Stimulated activated CD8-positive, alpha-beta memory T cell treated with anti-CD3 and anti-CD28 coated beads, Interleukin-15, amount 100 ng/mL, for 4 hours (primary cell): Measurements from ENCODE around the gene NPIPA2.
"Not testable (repeated sequence)": the region's sequence is repeated elsewhere in the genome, so short reads cannot be mapped to it uniquely, and the experiment has no call there.

Experiments used
- DNase-seq, 2 donors: peaks; one replicate each; pipeline ENCODE4 v3.0.0-alpha.2; 2020; ENCODE audit warnings: low read depth in 2 of 2

NPIPA2 gene

DNA sequence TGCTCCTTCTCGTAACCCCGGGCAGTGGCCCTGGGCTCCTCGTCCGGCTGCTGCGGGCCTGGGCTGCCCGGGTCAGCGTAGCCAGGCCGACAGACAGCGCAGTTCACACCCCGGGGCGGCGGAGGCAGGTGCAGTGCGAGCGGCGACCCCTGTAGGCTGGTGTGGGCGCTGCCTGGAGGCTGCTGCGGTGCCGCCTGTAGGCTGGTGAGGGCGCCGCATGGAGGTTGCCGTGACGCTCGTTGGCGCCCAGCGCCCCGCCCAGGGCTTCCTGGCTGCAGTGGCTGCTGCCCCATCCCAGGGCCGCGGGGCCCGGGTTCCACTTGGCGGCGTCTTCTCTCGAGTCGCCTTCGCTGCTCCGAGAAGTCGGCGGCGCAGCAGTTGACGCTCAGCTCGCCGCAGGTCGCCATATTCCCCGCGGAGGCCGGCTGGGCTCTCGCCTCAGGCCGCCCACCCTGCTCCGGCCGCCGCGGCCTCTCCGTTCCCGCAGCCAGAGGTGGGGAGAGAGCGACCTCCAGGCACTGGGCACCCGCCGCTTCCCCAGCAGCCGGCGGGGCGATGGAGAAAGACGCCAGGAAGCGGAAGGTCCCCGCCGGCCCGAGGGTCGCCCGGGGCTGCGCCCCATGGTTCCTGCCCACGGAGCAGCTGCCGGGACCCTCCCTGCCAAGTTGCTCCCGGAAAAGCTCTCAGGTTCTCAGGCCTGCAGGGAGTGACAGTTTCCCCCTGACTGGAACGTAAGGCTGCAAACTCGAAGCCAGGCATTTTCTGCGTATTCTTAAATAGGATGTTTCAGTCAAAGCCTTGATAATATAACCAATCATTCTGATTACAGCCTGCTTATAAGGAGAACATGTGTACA lies at the start of gene NPIPA2:
NPIPA2 (plus strand) TSS at position 261 of the 856 bp plus-strand sequence. CDS start 5,533 bp downstream, outside the sequence.
- DNase-seq = not testable (repeated sequence)

DNA sequence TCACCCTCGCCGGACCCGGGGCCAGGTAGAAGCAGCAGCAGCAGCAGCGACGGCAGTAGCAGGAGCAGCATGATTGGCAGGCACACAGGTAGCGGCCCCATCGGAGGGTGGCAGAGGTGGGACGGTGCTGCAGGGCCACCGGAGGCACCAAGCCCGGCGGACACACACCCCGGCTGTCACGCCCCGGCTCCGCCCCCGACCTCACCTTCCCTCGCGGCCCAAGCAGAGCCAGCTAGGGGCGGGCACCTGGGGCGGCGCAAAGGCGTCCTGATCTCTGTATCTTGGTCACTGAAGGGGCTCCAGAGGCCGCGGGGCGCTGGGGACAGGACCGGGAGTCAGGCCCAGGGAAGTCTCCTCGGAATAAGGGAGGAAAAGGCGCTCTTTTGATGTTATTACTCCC lies 48.2 kb upstream of the NPIPA2 start, which contains the start of gene PLA2G10:
PLA2G10 (minus strand) TSS at position 180 of the 400 bp plus-strand sequence; CDS start at position 101, 79 bp downstream.
- DNase-seq = not testable (repeated sequence)

DNA sequence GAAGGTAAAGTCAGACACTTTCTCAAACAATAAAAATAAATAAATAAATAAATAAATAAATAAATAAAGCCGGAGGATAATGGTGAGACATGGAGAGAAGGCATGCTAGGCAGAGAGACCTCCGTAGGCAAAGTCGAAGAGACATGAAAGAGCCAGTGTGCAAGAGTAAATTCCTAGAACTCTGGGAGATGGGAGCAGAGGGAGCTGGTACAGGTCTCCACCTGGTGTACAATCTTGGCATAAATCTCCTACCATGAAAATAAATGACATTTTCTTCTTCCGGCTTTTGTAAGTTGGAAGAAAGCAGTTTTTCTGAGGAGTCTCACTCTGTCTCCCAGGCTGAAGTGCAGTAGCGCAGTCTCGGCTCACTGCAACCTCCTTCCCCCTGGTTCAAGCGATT lies 40.5 kb upstream of the NPIPA2 start:
- DNase-seq = not testable (repeated sequence)

- DNase-seq = not testable (repeated sequence)
Observed at GRCh38 chr16:14702672-14703071, 39.7 kb upstream of the NPIPA2 start.

DNA sequence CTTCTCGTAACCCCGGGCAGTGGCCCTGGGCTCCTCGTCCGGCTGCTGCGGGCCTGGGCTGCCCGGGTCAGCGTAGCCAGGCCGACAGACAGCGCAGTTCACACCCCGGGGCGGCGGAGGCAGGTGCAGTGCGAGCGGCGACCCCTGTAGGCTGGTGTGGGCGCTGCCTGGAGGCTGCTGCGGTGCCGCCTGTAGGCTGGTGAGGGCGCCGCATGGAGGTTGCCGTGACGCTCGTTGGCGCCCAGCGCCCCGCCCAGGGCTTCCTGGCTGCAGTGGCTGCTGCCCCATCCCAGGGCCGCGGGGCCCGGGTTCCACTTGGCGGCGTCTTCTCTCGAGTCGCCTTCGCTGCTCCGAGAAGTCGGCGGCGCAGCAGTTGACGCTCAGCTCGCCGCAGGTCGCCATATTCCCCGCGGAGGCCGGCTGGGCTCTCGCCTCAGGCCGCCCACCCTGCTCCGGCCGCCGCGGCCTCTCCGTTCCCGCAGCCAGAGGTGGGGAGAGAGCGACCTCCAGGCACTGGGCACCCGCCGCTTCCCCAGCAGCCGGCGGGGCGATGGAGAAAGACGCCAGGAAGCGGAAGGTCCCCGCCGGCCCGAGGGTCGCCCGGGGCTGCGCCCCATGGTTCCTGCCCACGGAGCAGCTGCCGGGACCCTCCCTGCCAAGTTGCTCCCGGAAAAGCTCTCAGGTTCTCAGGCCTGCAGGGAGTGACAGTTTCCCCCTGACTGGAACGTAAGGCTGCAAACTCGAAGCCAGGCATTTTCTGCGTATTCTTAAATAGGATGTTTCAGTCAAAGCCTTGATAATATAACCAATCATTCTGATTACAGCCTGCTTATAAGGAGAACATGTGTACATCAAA lies 38.9 kb upstream of the NPIPA2 start, which contains the start of gene NPIPA3:
NPIPA3 (plus strand) TSS at position 256 of the 856 bp plus-strand sequence. CDS start 5,533 bp downstream, outside the sequence.
- not testable (repeated sequence) for DNase-seq

DNA sequence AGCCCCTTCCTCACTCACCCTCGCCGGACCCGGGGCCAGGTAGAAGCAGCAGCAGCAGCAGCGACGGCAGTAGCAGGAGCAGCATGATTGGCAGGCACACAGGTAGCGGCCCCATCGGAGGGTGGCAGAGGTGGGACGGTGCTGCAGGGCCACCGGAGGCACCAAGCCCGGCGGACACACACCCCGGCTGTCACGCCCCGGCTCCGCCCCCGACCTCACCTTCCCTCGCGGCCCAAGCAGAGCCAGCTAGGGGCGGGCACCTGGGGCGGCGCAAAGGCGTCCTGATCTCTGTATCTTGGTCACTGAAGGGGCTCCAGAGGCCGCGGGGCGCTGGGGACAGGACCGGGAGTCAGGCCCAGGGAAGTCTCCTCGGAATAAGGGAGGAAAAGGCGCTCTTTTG lies 9.1 kb upstream of the NPIPA2 start:
- not testable (repeated sequence) for DNase-seq

GRCh38 chr16:14740832-14741385 lies 1.4 kb upstream of the NPIPA2 start:
- not testable (repeated sequence) for DNase-seq

- not testable (repeated sequence) for DNase-seq
Observed at GRCh38 chr16:14741794-14742193, 539 bp upstream of the NPIPA2 start.

DNA sequence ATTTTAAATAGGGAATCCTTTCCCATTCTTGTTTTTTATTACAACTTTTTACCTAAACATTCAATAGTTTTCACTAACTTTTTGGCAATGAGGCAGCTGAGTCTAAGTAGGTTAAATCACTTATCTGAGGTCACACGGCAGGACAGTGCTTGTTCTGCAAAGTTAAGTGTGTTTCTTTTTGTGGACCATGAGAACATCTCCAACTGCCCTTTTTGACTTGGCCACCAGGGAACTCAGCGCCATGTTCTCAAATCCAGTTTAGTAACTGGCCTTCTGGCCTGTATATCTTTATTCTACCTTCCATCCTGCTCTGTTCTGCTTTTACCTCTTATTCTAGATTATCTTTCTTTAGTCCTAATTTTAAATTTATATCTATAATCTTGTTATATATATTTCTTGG lies 31.3 kb downstream of the NPIPA2 start:
- not testable (repeated sequence) for DNase-seq

- not testable (repeated sequence) for DNase-seq
Observed at GRCh38 chr16:14775624-14776023, 33.3 kb downstream of the NPIPA2 start.

DNA sequence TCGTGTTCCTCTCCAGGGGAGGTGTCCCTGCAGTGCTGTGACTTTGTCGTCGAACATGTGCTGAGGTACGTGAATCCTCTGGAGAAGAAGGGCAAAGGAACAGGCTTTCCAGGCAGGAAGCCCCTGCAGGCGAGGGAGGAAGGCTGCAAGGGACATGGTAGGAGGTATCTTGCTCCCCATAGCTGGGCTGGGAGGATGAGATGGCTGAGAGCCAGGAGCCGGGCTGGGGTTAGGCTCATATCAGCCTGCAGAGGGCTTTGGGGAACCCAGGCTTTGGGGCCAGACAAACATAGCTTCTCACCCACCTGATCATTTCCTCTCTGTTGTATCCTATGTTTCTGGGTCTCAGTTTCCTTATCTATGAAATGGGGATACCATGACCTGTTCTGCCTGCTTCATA lies 34.4 kb downstream of the NPIPA2 start:
- DNase-seq = not testable (repeated sequence)

- DNase-seq = not testable (repeated sequence)
Observed at GRCh38 chr16:14779368-14779877, 37.1 kb downstream of the NPIPA2 start.

DNA sequence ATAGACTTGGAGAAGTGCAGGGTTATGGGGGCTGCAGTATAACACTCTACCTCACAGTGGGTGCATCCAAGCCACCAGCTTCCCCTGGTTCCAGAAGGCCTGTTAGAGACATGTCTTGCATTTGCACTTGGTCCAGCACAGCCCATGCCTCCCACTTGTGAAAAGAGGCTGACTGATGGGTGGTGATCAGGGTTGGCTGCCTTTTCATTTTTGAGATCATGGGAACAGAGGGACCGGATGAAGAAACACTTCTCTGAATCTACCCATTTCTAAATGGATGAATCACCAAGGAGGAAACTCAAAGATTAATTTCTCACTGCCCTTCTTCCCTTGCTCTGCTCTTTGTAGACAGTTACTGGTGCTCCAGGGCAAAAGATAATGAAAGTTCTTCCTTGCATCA lies 43.8 kb downstream of the NPIPA2 start:
- not testable (repeated sequence) for DNase-seq

DNA sequence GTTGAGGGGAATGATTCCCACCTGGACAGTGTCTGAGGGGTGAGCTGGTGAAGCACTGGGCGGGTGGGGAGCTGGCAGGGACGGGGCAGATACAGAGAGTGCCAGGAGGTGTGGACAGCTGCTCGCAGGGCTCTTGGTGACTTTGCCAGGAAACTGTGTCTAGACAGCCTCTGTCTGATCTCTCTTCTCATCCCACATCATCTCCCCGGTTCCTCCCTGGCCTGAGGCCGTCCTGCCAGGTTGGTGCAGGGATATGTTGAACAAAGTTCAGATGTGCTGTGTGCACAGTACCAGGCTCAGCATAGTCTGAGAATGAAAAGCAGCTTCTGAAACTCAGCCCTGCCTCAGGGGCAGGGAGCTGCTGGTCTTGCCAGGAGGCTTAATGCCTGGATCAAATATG lies 47.2 kb downstream of the NPIPA2 start:
- not testable (repeated sequence) for DNase-seq

DNA sequence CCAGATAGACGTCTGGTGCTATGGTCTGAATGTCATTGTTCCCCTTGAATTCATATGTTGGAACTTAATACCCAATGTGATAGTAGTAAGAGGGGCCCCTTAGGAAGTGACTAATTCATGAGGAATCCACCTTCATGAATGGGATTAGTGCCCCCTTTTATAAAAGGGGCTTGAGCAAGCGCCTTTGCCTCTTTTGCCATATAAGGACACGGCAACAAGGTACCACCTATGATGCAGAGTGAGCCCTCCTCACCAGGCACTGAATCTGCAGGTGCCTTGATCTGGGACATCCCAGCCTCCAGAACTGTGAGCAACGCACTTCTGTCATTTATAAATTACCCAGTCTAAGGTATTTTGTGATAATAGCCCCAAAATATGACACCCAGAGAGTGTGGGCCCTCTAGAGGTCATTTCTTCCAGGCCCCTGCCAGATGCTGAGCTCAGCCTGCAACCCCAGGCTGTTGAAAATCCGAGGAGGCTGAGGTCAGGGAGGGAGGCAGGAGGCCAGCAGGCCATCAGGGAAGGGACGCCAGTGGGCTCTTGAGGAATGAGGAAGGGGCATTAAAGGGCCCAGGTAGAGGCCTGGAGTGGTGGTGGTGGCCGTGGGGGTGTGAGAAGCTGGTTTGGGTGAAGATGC lies 48.1 kb downstream of the NPIPA2 start:
- not testable (repeated sequence) for DNase-seq

DNA sequence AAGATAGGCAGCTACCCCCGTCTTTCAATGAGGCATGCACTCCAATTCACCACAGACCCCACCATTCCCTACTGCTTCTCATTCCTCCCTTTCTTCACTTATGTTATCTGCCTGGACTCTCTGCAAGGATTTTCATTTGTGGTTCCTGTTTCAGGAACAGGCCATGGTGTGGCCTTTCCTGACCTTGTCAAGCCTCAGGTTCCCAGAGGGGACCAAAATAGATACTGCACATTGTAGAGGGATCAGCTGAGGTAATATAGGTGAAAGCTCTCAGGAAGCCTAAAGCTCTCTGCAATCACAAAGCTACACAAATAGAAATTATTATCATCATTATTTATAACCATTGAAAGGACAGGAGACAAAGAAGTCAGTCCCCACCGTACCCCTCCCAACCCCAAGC lies 50.6 kb downstream of the NPIPA2 start:
- not testable (repeated sequence) for DNase-seq

DNA sequence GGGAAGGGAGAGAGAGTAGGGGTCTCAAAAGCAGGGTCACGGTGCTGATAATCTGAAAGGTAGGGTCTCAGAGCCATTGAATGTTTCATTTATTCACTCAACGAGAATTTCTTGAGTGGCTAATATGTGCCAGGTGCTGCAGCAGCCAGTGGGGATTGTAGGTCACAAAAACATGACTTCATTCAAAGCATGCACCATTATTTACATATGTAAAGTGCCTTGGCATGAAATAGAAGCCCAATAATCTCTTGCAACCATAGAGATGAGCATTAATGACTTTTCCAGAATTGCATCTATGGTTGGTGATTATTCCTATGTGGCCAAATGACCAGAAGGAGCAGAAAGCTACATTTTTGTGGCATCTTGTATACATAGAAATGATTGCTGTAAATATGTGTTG lies 55.2 kb downstream of the NPIPA2 start:
- not testable (repeated sequence) for DNase-seq

- DNase-seq = not testable (repeated sequence)
Observed at GRCh38 chr16:14803577-14803976, 61.2 kb downstream of the NPIPA2 start.

- not testable (repeated sequence) for DNase-seq
Observed at GRCh38 chr16:14807184-14807678, 64.9 kb downstream of the NPIPA2 start.

DNA sequence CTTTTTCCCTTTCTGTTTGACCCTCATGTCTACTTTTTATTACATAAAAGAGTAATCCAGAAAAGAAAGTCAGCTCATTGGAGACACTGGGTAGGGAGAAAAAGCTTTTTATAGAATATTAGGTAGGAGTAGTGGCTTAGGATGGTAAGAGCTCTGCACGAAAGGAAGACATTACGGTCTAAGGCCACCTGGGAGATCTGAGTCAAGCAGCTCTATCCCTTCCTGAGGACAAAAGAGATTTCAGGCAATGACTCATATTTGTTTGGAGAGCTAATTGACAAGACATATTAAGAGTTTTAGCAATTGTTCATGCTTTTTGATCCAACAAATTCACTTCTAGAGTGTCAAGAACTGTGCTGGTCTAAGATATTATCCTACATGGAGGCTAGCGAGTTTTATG lies 71.6 kb downstream of the NPIPA2 start:
- DNase-seq = not testable (repeated sequence)
